ENCODE data around the gene PM20D1.

Gene PM20D1

DNA sequence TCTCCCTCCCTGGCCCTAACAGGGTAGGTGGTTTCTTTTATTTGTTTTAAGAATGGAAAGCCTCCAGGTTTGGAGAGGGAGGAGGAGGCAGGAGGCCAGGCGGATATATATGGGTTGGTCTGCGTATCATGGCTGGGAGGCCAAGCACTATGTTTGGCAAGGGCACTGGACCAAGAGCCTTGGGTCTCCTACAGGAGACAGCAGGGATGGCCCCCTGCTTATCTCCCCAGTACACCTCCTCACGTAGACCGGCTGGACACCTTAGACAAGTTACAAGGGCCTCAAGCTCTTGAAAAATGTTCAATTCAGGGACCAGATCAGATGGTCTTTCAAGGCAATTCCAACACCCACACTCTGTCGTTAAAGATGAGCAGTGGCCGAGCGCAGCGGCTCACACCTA lies 47.9 kb downstream of the PM20D1 start:
- DNase-seq = no peak

- peak; percentile 2 for DNase-seq
Observed at GRCh38 chr1:205800981-205801703, 48.8 kb downstream of the PM20D1 start.

DNA sequence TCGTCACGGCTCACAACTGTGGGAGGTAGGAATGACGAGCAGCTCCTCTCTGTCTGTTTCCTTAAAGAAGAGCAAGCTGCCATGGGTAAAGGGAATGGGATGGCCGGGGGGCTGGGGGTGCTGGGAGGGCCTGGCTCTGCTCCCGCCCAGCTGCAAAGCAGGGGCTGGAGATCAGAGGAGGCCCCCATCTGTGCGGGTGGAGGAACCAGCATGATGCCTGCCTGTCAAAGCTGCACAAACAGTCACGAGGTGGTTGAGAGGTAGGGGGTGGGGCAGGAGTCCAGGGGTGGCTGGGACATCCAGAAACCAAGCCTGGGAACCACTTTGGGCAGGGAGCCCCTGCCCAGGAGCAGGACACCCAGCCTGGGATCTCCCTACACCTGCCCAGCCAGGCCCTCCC lies 49.5 kb downstream of the PM20D1 start:
- DNase-seq = peak; percentile 21

- DNase-seq = no peak
Observed at GRCh38 chr1:205798577-205798976, 51.4 kb downstream of the PM20D1 start.

- no peak for DNase-seq
Observed at GRCh38 chr1:205797168-205797567, 52.8 kb downstream of the PM20D1 start.

DNA sequence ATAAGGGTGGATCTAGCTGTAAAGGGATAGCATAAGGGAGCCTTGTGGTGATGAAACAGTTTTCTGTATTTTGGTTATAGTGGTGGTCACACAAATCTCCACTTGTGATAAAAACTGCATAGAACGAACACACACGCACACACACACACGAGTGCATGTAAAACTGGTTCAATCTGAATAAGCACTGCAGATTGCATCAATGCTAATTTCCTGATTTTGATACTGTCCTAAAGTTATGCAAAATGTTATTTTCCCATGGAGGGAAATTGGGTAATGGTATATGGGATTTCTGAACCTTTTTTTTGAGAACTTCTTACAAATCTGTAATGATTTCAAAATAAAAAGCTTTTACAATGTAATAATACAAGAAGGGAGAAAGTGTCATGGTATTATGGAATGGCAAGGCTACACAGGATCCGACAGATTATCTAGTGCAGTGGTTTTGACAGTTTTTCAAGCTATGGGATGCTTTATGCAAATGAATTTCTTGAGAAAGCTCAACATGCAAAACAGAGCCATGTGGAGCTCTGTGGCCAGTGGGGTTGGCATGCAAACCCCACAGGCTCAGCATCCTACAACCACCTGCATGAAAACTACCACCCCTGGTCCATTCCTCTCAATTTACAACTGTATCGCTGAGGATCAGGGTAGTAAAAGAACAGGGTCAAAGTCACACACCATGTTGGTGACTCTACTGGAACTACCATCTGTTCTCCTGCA lies 55.8 kb downstream of the PM20D1 start:
- DNase-seq = no peak

GRCh38 chr1:205792961-205793673 lies 56.8 kb downstream of the PM20D1 start:
- DNase-seq = no peak

- no peak for DNase-seq
Observed at GRCh38 chr1:205792481-205792881, 57.5 kb downstream of the PM20D1 start.

GRCh38 chr1:205791568-205792180 lies 58.3 kb downstream of the PM20D1 start:
- DNase-seq = peak; percentile 38

- DNase-seq = no peak
Observed at GRCh38 chr1:205787287-205787916, 62.5 kb downstream of the PM20D1 start.

- no peak for DNase-seq
Observed at GRCh38 chr1:205786601-205787000, 63.3 kb downstream of the PM20D1 start.

- DNase-seq = no peak
Observed at GRCh38 chr1:205785446-205785845, 64.5 kb downstream of the PM20D1 start.

- DNase-seq = no peak
Observed at GRCh38 chr1:205783904-205784303, 66.0 kb downstream of the PM20D1 start.

- DNase-seq = no peak
Observed at GRCh38 chr1:205783433-205783795, 66.5 kb downstream of the PM20D1 start.

DNA sequence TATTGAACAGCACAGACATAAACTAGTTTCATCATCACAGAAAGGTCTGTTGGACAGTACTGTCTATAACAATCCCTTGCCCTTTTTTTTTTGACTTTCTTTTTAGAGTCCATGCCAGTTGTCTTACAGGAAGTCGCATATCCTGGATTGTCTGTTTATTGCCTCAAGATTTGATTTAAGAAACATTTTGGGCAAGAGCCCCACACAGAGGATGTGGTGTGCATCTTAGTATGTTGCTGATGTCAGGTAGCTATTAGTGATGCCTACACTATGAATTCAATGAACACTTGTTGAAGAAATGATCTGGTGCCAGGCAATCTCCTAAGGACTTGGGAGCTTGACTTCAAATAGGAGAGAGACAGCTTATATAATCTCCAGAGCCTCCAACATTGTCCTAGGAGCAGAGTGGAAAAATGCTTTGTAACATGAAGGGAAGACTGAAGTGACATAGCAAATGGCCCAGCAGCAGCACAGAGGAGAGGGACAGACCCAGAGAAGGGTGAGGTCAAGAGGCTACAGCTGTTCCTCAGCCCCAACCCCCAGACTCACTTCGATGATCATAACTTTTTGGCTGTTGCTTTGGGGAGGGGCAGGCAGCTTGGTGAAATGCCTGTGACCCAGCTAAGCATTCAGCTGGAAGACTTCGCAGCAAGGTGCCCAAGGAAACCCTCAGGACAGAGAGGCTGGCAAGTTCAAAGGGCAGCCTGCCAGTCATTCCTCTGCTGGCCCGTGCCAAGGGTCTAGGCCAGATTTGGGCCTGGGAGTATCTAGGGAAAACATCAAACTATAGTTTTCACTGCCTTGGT lies 67.1 kb downstream of the PM20D1 start:
- DNase-seq = no peak

GRCh38 chr1:205780335-205780734 lies 69.6 kb downstream of the PM20D1 start:
- DNase-seq = no peak
